SU-DHL-6 (cell line): Measurements from ENCODE around the gene DNAJC27.

Experiments used
- H2AFZ ChIP-seq: fragments of 200-600 bp; sonication (generic); 2 replicates; pipeline ENCODE4 v1.6.1; 2014; ENCODE audit warnings: low read depth, mild to moderate bottlenecking, moderate library complexity, mixed read lengths, antibody characterized with exemption, low read length; ENCODE audit not compliant: severe bottlenecking
- H3F3A ChIP-seq: fragments of 200-600 bp; shearing (Covaris generic); 2 replicates; pipeline ENCODE4 v1.6.0; 2016; ENCODE audit warnings: antibody characterized with exemption, mild to moderate bottlenecking; ENCODE audit not compliant: insufficient read depth
- H3K27ac ChIP-seq: fragments of 200-600 bp; sonication (generic); 2 replicates; pipeline ENCODE4 v1.5.1; 2016; ENCODE audit warnings: low read depth, mild to moderate bottlenecking, low read length, moderate library complexity, mixed read lengths
- H3K27me3 ChIP-seq: fragments of 200-600 bp; sonication (generic), shearing (Covaris generic); 2 replicates; pipeline ENCODE4 v1.6.0; 2014; ENCODE audit warnings: mild to moderate bottlenecking, low read length
- H3K36me3 ChIP-seq: fragments of 200-600 bp; sonication (generic); 2 replicates; pipeline ENCODE4 v1.6.1; 2014; ENCODE audit warnings: mild to moderate bottlenecking, low read length, mixed read lengths
- H3K4me2 ChIP-seq: fragments of 300-600, 200-600 bp; shearing (Covaris generic), sonication (generic); 2 replicates; pipeline ENCODE4 v1.6.0; 2014; ENCODE audit warnings: low read length, low read depth, mild to moderate bottlenecking; ENCODE audit not compliant: poor library complexity, severe bottlenecking
- H3K4me3 ChIP-seq: fragments of 200-600 bp; sonication (generic); 2 replicates; pipeline ENCODE4 v1.5.1; 2014; ENCODE audit warnings: antibody characterized with exemption, low read length, mild to moderate bottlenecking, mixed read lengths; ENCODE audit not compliant: insufficient read depth, poor library complexity, severe bottlenecking
- H3K79me2 ChIP-seq: fragments of 200-600 bp; sonication (generic); 2 replicates; pipeline ENCODE4 v1.6.1; 2014; ENCODE audit warnings: mild to moderate bottlenecking, low read length, moderate library complexity; ENCODE audit not compliant: insufficient read depth
- H3K9ac ChIP-seq: fragments of 200-600 bp; sonication (generic); 2 replicates; pipeline ENCODE4 v1.7.0; 2014; ENCODE audit warnings: mild to moderate bottlenecking, low read length
- H3K9me2 ChIP-seq: fragments of 200-600 bp; sonication (generic); replicated peaks from 2 replicates; pipeline ENCODE4 v1.6.1; 2014; ENCODE audit warnings: low read length; ENCODE audit not compliant: insufficient read depth
- H3K9me3 ChIP-seq: fragments of 200-600 bp; sonication (generic); 2 replicates; pipeline ENCODE4 v1.6.1; 2014; ENCODE audit warnings: low read length, mixed read lengths; ENCODE audit not compliant: insufficient read depth
- H4K20me1 ChIP-seq: fragments of 200-600 bp; sonication (generic); 2 replicates; pipeline ENCODE4 v1.6.1; 2014; ENCODE audit warnings: low read depth, mild to moderate bottlenecking, antibody characterized with exemption, low read length, moderate library complexity, mixed read lengths
- EZH2phosphoT487 ChIP-seq: fragments of 200-600 bp; sonication (generic), shearing (Covaris generic); conservative IDR thresholded peaks from 2 replicates; pipeline ENCODE4 v1.6.1; 2018; ENCODE audit warnings: mild to moderate bottlenecking, antibody characterized with exemption, low read length, moderate library complexity, mixed read lengths
- TF ChIP-seq, protein P1 (sequence below): fragments of 200-600 bp; sonication (generic); IDR thresholded peaks from one replicate; pipeline ENCODE4 v1.5.1; 2017; ENCODE audit warnings: antibody characterized with exemption, mild to moderate bottlenecking, low read length, moderate library complexity; ENCODE audit not compliant: insufficient read depth, poor library complexity, severe bottlenecking

The DNAJC27 gene

GRCh38 chr2:24924266-24924665 is 47.5 kb downstream of the DNAJC27 start:
- H3K9me2 ChIP-seq = no peaks in the 10 kb centered on the region
- no peak overlapping the region for H3K9ac ChIP-seq
- no peaks in the 10 kb centered on the region for H3K9me3 ChIP-seq
- no peaks in the 10 kb centered on the region for H3K36me3 ChIP-seq
- peaks cover 3% of the 10 kb centered on the region for H3K79me2 ChIP-seq
- peaks cover 5% of the 10 kb centered on the region; the same call in 1 of the 2 replicates for H3F3A ChIP-seq
- no peaks in the 10 kb centered on the region for H4K20me1 ChIP-seq
- H2AFZ ChIP-seq = no peak overlapping the region
- no peak overlapping the region for H3K4me2 ChIP-seq
- no peak overlapping the region for H3K27ac ChIP-seq
- TF ChIP-seq, protein P1, sequence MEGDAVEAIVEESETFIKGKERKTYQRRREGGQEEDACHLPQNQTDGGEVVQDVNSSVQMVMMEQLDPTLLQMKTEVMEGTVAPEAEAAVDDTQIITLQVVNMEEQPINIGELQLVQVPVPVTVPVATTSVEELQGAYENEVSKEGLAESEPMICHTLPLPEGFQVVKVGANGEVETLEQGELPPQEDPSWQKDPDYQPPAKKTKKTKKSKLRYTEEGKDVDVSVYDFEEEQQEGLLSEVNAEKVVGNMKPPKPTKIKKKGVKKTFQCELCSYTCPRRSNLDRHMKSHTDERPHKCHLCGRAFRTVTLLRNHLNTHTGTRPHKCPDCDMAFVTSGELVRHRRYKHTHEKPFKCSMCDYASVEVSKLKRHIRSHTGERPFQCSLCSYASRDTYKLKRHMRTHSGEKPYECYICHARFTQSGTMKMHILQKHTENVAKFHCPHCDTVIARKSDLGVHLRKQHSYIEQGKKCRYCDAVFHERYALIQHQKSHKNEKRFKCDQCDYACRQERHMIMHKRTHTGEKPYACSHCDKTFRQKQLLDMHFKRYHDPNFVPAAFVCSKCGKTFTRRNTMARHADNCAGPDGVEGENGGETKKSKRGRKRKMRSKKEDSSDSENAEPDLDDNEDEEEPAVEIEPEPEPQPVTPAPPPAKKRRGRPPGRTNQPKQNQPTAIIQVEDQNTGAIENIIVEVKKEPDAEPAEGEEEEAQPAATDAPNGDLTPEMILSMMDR = no peak
- TF ChIP-seq EZH2phosphoT487 = no peak
- H3K27me3 ChIP-seq = no peaks in the 10 kb centered on the region
- no peak overlapping the region for H3K4me3 ChIP-seq

GRCh38 chr2:24923106-24923505 is 48.6 kb downstream of the DNAJC27 start:
- Histone ChIP-seq H3K9me3 (no peaks in the 10 kb centered on the region), H3K9me2 (no peaks in the 10 kb centered on the region), H3K4me2 (no peak overlapping the region), H3K9ac (no peak overlapping the region), H3F3A (peaks cover 5% of the 10 kb centered on the region; the same call in 1 of the 2 replicates), H4K20me1 (no peaks in the 10 kb centered on the region), H3K27me3 (no peaks in the 10 kb centered on the region), H2AFZ (no peak overlapping the region), H3K4me3 (no peak overlapping the region), H3K36me3 (no peaks in the 10 kb centered on the region), H3K79me2 (peaks cover 15% of the 10 kb centered on the region), H3K27ac (no peak overlapping the region)
- TF ChIP-seq EZH2phosphoT487 = no peak
- TF ChIP-seq, protein P1 = no peak

- Histone ChIP-seq H3K9ac (no peak overlapping the region), H3K4me2 (no peak overlapping the region), H4K20me1 (no peaks in the 10 kb centered on the region), H3K4me3 (no peak overlapping the region), H3K9me3 (no peaks in the 10 kb centered on the region), H3K27me3 (no peaks in the 10 kb centered on the region), H3K36me3 (no peaks in the 10 kb centered on the region), H3F3A (peaks cover 5% of the 10 kb centered on the region; the same call in 1 of the 2 replicates), H3K27ac (no peak overlapping the region), H2AFZ (no peak overlapping the region), H3K9me2 (no peaks in the 10 kb centered on the region), H3K79me2 (peaks cover 20% of the 10 kb centered on the region)
- TF ChIP-seq EZH2phosphoT487 = no peak
- TF ChIP-seq, protein P1 = no peak
Observed at GRCh38 chr2:24922556-24922955, 49.2 kb downstream of the DNAJC27 start.
